Measurements from ENCODE around the gene NLRP6.
A peak's percentile ranks its signal among the peaks of the same experiment; 100 is the strongest.
"Not testable (repeated sequence)": the region's sequence is repeated elsewhere in the genome, so short reads cannot be mapped to it uniquely, and the experiment has no call there.

Gene NLRP6

GRCh38 chr11:294780-295179, 16.6 kb downstream of the NLRP6 start:
- DNase-seq, result no peak

GRCh38 chr11:295351-296170, 17.4 kb downstream of the NLRP6 start:
- DNase-seq, result no peak

GRCh38 chr11:296171-297050, 18.2 kb downstream of the NLRP6 start:
- DNase-seq, result no peak

GRCh38 chr11:297051-297585, 18.9 kb downstream of the NLRP6 start:
- DNase-seq, result no peak

- no peak for DNase-seq
Observed at GRCh38 chr11:297586-298405, 19.6 kb downstream of the NLRP6 start.

GRCh38 chr11:298406-299065, 20.3 kb downstream of the NLRP6 start:
- no peak for DNase-seq

- DNase-seq, result no peak
Observed at GRCh38 chr11:299081-299891, 21.1 kb downstream of the NLRP6 start, which contains the start of gene IFITM5. IFITM5 (minus strand) TSS chr11:299526; CDS start chr11:299490, 36 bp downstream.

- peak in 1 of 2 donors; percentile 59 for DNase-seq
Observed at GRCh38 chr11:299951-300735, 21.9 kb downstream of the NLRP6 start.

GRCh38 chr11:303363-303762, 25.2 kb downstream of the NLRP6 start:
- DNase-seq, result no peak

- no peak for DNase-seq
Observed at GRCh38 chr11:304061-304506, 25.9 kb downstream of the NLRP6 start.

GRCh38 chr11:304915-305843, 27.0 kb downstream of the NLRP6 start:
- peak in 1 of 2 donors; percentile 21 for DNase-seq

GRCh38 chr11:305844-306211, 27.6 kb downstream of the NLRP6 start:
- DNase-seq, result no peak

- no peak for DNase-seq
Observed at GRCh38 chr11:306645-307371, 28.6 kb downstream of the NLRP6 start.

- peak; percentile 34 to 66 for DNase-seq
Observed at GRCh38 chr11:307766-308708, 29.8 kb downstream of the NLRP6 start, which contains the start of gene IFITM2. IFITM2 (plus strand) TSS chr11:307816; CDS start chr11:308193, 377 bp downstream.

GRCh38 chr11:308740-309665, 30.8 kb downstream of the NLRP6 start:
- not testable (repeated sequence) for DNase-seq
